Endothelial cell of umbilical vein (primary cell): ENCODE measurements around the gene CARD9. TPM values are rescaled to one million over a fixed set of nuclear protein-coding genes. Genes with fewer than 3 reads are reported as not detected.

Source experiments
- BruUV-seq: library from RNA; stranded (reverse); fragments of 400-500 nt; replicated peaks from 2 replicates; lab custom pipeline; 2021; lab: Mats Ljungman, UMichigan
- CTCF ChIA-PET: fragments of 300-600, 350-600 bp; sonication (Branson Sonifier 250); formaldehyde crosslinking; loops from one replicate; lab custom pipeline; 2021; ENCODE audit warnings: antibody characterized with exemption, inconsistent platforms; lab: Charles Lee
- POLR2A ChIA-PET: fragments of 300-600, 350-600 bp; sonication (Branson Sonifier 250); formaldehyde crosslinking; loops from one replicate; lab custom pipeline; 2021; ENCODE audit warnings: antibody characterized with exemption, inconsistent platforms; lab: Charles Lee
- DNase-seq: peaks from one replicate; pipeline ENCODE4 v3.0.0-alpha.2; 2011; ENCODE audit warnings: low read depth, low spot score
- FAIRE-seq: peaks from 2 replicates; lab custom pipeline; 2011; peaks lifted over from hg19 to GRCh38; lab: Jason Lieb, UNC
- H2AFZ ChIP-seq: 2 replicates; pipeline ENCODE4 v1.6.0; 2012; ENCODE audit warnings: low read depth, low read length, control low read depth, inconsistent platforms
- H3K27ac ChIP-seq: 2 replicates; pipeline ENCODE4 v1.5.1; 2011; ENCODE audit warnings: low read depth, mild to moderate bottlenecking, control low read depth, low read length, moderate library complexity; ENCODE audit not compliant: insufficient read depth
- H3K27me3 ChIP-seq, 2 experiments: 2 replicates each; pipeline versions ENCODE4 v1.6.0 to v1.6.1; 2011; ENCODE audit warnings: low read length in 2 of 2, mixed read lengths in 1 of 2; ENCODE audit not compliant: control insufficient read depth in 2 of 2, insufficient read depth in 2 of 2
- H3K36me3 ChIP-seq, 2 experiments: 2 replicates in 1 of 2; 3 replicates in 1 of 2; pipeline ENCODE4 v1.5.1; 2011; ENCODE audit warnings: low read length in 2 of 2, mild to moderate bottlenecking in 1 of 2, moderate library complexity in 1 of 2; ENCODE audit not compliant: control insufficient read depth in 2 of 2, insufficient read depth in 2 of 2; ENCODE audit errors: extremely low read depth in 1 of 2
- H3K4me1 ChIP-seq: 3 replicates; pipeline ENCODE4 v1.5.1; 2011; ENCODE audit warnings: mild to moderate bottlenecking, low read length; ENCODE audit not compliant: control insufficient read depth, insufficient read depth; ENCODE audit errors: extremely low read depth
- H3K4me2 ChIP-seq: 2 replicates; pipeline ENCODE4 v1.6.1; 2011; ENCODE audit warnings: low read length, control low read depth, mixed read lengths; ENCODE audit not compliant: insufficient read depth
- H3K4me3 ChIP-seq, 3 experiments: fragments of 200-600 bp in 1 of 3; sonication (generic), shearing (Covaris generic) in 1 of 3; replicated peaks in 1 of 3; 2 replicates each; pipeline ENCODE4 v1.5.1; 2011 to 2016; ENCODE audit warnings: control low read depth in 3 of 3, low read length in 3 of 3, mild to moderate bottlenecking in 2 of 3, inconsistent platforms in 1 of 3, low read depth in 1 of 3, moderate library complexity in 1 of 3; ENCODE audit not compliant: insufficient read depth in 1 of 3
- H3K79me2 ChIP-seq: 2 replicates; pipeline ENCODE4 v1.6.0; 2012; ENCODE audit warnings: low read length, inconsistent platforms; ENCODE audit not compliant: control insufficient read depth, insufficient read depth
- H3K9ac ChIP-seq: replicated peaks from 2 replicates; pipeline ENCODE3; 2011; ENCODE audit warnings: low read length, control low read depth; ENCODE audit not compliant: insufficient read depth; ENCODE audit errors: extremely low read depth
- H3K9me1 ChIP-seq: replicated peaks from 3 replicates; pipeline ENCODE4 v1.6.0; 2011; ENCODE audit warnings: mild to moderate bottlenecking, low read length; ENCODE audit not compliant: control insufficient read depth, insufficient read depth; ENCODE audit errors: extremely low read depth
- H3K9me3 ChIP-seq: replicated peaks from 2 replicates; pipeline ENCODE4 v1.5.1; 2012; ENCODE audit warnings: low read length, inconsistent platforms; ENCODE audit not compliant: control insufficient read depth, insufficient read depth
- H4K20me1 ChIP-seq: replicated peaks from 2 replicates; pipeline ENCODE3; 2011; ENCODE audit warnings: mild to moderate bottlenecking, low read length; ENCODE audit not compliant: control insufficient read depth, insufficient read depth; ENCODE audit errors: extremely low read depth
- EZH2 ChIP-seq: IDR thresholded peaks from 2 replicates; pipeline ENCODE4 v1.6.1; 2012; ENCODE audit warnings: borderline replicate concordance, low read depth, mild to moderate bottlenecking, moderate library complexity, low read length, inconsistent platforms; ENCODE audit not compliant: severe bottlenecking
- FOS ChIP-seq: IDR thresholded peaks from 2 replicates; pipeline ENCODE4 v1.6.1; 2011; ENCODE audit warnings: mild to moderate bottlenecking, low read length, moderate library complexity, borderline replicate concordance; ENCODE audit not compliant: insufficient read depth
- GATA2 ChIP-seq: IDR thresholded peaks from 2 replicates; pipeline ENCODE4 v1.7.0; 2011; ENCODE audit warnings: low read depth, mild to moderate bottlenecking, moderate library complexity, mixed read lengths, low read length; ENCODE audit not compliant: insufficient read length, insufficient read depth
- JUN ChIP-seq: IDR thresholded peaks from 2 replicates; pipeline ENCODE4 v1.6.1; 2011; ENCODE audit warnings: borderline replicate concordance, low read depth; ENCODE audit not compliant: insufficient read length, insufficient read depth
- MYC ChIP-seq: IDR thresholded peaks from one replicate; pipeline ENCODE4 v1.6.1; 2011; ENCODE audit warnings: mild to moderate bottlenecking, low read depth, low read length
- POLR2A ChIP-seq: IDR thresholded peaks from 2 replicates; pipeline ENCODE4 v1.6.1; 2012; ENCODE audit warnings: low read depth, mild to moderate bottlenecking, control low read depth, low read length
- POLR2AphosphoS5 ChIP-seq: IDR thresholded peaks from 2 replicates; pipeline ENCODE4 v1.6.1; 2012; ENCODE audit warnings: low read depth, mild to moderate bottlenecking, control low read depth, low read length, moderate library complexity; ENCODE audit not compliant: insufficient read depth
- dilution Hi-C: fragments of 300-500 bp; cut with MboI; formaldehyde crosslinking; loops from one replicate; pipeline ENCODE4 v1.15.0; 2019; ENCODE audit warnings: low sequenced_read_pairs; ENCODE audit not compliant: extremely low pct_ligation_motif_present
- intact Hi-C: fragments of 100-400 bp; cut with micrococcal nuclease; formaldehyde crosslinking; loops from one replicate; pipeline ENCODE4 v1.10.0; 2022
- polyA plus RNA-seq, 4 experiments: library from polyadenylated mRNA; depleted of rRNA in 3 of 4; stranded (reverse) in 3 of 4; unstranded in 1 of 4; fragments of >200 nt; gene quantifications; 2 replicates each; pipeline versions ENCODE4 v1.2.1 to v1.2.3, GENCODE V29; 2011 to 2012; ENCODE audit warnings: missing spikeins in 1 of 4
- total RNA-seq: library from RNA; stranded (reverse); gene quantifications from 2 replicates; pipeline ENCODE4 v1.2.3, GENCODE V29; 2021
- TF ChIP-seq, protein P1 (sequence below): IDR thresholded peaks from 2 replicates; pipeline ENCODE4 v1.6.1; 2011; ENCODE audit not compliant: insufficient read depth, insufficient read length
- TF ChIP-seq, protein P2 (sequence below), 2 donors: IDR thresholded peaks; 1 replicate in 1 of 2; 2 replicates in 1 of 2; pipeline ENCODE4 v1.5.1; 2011; ENCODE audit warnings: low read length in 2 of 2, mild to moderate bottlenecking in 2 of 2, moderate library complexity in 2 of 2, control low read depth in 1 of 2, inconsistent platforms in 1 of 2, low read depth in 1 of 2; ENCODE audit not compliant: insufficient read depth in 1 of 2; ENCODE audit errors: extremely low read depth in 1 of 2

CARD9 gene
- total and polyA plus RNA-seq, 2 donors (not counting 3 experiments of a cell fraction or from before 2014, with no cell fraction given), result 0.22 to 0.71 TPM

GRCh38 chr9:136337416-136338395, 35.8 kb downstream of the CARD9 start:
- dilution Hi-C loops, result no loop called here
- DNase-seq (no peak), FAIRE-seq (no peak)
- Histone ChIP-seq H4K20me1 (no peaks in the 10 kb centered on the region), H3K9me1 (no peaks in the 10 kb centered on the region), H3K9me3 (no peaks in the 10 kb centered on the region), H3K36me3 (peaks cover 5 to 36% of the 10 kb centered on the region in 2 experiments), H3K9ac (no peak overlapping the region), H3K4me2 (no peak overlapping the region), H3K27me3 (no peaks in the 10 kb centered on the region), H2AFZ (no peak overlapping the region), H3K79me2 (peaks cover 3% of the 10 kb centered on the region), H3K27ac (no peak overlapping the region), H3K4me3 (no peak overlapping the region), H3K4me1 (peaks cover 5% of the 10 kb centered on the region)
- CTCF ChIA-PET, result interaction anchor here (0.8 to 1.3 kb wide), 4 partner anchors 8 to 28 kb away, joined by 3 to 7 read pairs (median 3); no protein-coding TSS in a partner anchor
- no TSS peak for BruUV-seq
- intact Hi-C loops, result no loop called here
- no peak for TF ChIP-seq POLR2AphosphoS5
- TF ChIP-seq, protein P1, sequence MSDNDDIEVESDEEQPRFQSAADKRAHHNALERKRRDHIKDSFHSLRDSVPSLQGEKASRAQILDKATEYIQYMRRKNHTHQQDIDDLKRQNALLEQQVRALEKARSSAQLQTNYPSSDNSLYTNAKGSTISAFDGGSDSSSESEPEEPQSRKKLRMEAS, result no peak
- TF ChIP-seq POLR2A, result no peak
- no peak for TF ChIP-seq MYC
- TF ChIP-seq, protein P2, sequence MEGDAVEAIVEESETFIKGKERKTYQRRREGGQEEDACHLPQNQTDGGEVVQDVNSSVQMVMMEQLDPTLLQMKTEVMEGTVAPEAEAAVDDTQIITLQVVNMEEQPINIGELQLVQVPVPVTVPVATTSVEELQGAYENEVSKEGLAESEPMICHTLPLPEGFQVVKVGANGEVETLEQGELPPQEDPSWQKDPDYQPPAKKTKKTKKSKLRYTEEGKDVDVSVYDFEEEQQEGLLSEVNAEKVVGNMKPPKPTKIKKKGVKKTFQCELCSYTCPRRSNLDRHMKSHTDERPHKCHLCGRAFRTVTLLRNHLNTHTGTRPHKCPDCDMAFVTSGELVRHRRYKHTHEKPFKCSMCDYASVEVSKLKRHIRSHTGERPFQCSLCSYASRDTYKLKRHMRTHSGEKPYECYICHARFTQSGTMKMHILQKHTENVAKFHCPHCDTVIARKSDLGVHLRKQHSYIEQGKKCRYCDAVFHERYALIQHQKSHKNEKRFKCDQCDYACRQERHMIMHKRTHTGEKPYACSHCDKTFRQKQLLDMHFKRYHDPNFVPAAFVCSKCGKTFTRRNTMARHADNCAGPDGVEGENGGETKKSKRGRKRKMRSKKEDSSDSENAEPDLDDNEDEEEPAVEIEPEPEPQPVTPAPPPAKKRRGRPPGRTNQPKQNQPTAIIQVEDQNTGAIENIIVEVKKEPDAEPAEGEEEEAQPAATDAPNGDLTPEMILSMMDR (IDR thresholded peaks at IDR 0.05; ENCODE audit: extremely low read depth in 1 of 2, insufficient read depth in 1 of 2, low read depth in 1 of 2, low read length in 2 of 2), result no peak
- TF ChIP-seq FOS, result no peak
- TF ChIP-seq GATA2, result no peak
- TF ChIP-seq JUN, result no peak
- no peak for TF ChIP-seq EZH2
- POLR2A ChIA-PET, result no interaction called here
